Measurements from ENCODE around the gene RABEP2.
"Not testable (repeated sequence)": the region's sequence is repeated elsewhere in the genome, so short reads cannot be mapped to it uniquely, and the experiment has no call there.

Gene RABEP2, protein sequence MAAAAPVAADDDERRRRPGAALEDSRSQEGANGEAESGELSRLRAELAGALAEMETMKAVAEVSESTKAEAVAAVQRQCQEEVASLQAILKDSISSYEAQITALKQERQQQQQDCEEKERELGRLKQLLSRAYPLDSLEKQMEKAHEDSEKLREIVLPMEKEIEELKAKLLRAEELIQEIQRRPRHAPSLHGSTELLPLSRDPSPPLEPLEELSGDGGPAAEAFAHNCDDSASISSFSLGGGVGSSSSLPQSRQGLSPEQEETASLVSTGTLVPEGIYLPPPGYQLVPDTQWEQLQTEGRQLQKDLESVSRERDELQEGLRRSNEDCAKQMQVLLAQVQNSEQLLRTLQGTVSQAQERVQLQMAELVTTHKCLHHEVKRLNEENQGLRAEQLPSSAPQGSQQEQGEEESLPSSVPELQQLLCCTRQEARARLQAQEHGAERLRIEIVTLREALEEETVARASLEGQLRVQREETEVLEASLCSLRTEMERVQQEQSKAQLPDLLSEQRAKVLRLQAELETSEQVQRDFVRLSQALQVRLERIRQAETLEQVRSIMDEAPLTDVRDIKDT

DNA sequence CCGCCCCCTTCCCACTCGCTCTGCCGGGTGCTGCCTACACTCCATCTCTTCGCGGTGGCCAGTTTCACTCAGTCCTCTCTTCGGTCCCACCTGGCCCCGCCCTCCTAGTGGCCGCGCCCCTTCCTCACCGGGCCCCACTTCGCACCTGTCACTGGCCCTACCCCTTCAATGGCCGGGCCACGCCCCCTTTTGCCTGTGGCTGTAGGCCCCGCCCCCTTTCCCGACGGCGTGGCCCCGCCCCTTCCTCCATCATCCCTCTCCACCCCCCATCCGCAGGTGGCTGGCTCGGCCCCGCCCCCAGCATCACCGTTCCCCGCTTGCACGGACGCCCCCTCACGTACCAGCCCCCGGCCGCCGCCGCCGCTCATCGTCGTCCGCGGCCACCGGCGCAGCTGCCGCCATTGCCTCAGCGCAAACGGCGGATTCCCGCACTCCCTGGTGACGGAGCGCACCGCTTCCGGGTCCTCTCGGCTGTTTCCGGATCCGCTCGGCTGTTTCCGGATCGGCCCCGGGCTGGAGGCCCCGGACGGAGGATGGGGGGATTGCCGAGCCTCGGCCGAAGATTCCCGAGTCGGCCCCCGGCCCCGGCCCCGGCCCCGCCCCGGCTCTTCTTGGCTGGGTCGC, at the start of gene RABEP2:
RABEP2 (minus strand) TSS at position 477 of the 624 bp plus-strand sequence; CDS start at position 402, 75 bp downstream.
- peak; percentile 89 for DNase-seq (ENCODE audit: low spot score)

DNA sequence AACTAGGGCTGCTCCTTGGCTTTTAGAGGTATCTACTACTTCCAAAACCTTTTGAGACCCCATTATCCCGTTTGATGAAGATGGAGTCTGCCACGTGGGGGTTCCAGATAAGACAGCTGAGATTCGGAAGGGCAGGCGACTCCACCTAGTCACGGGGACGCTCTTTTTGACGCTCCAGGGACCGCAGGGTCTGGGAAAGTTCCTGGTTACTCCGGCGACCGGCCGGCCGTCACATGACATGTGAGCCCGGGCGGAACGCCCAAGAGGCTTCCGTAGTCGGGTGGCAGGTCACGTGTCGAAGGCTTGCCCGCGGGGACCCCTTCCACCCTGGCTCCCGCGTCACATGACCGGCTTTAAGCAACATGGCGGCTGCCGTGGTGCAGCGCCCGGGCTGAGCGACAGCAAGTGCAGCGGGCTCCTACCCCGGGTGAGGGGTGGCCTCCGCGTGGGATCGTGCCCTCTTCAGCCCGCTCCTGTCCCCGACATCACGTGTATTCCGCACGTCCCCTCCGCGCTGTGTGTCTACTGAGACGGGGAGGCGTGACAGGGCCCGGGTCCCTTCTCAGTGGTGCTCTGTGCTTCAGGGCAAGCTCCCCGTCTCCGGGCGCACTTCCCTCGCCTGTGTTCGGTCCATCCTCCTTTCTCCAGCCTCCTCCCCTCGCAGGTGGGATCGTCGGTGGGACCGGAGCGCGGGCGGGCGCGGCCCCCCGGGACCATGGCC, 49.6 kb upstream of the RABEP2 start, which contains the start of gene SPNS1:
SPNS1 (plus strand) TSS at position 342 of the 721 bp plus-strand sequence; CDS start at position 716, 374 bp downstream.
- DNase-seq (ENCODE audit: low spot score): peak; percentile 95

DNA sequence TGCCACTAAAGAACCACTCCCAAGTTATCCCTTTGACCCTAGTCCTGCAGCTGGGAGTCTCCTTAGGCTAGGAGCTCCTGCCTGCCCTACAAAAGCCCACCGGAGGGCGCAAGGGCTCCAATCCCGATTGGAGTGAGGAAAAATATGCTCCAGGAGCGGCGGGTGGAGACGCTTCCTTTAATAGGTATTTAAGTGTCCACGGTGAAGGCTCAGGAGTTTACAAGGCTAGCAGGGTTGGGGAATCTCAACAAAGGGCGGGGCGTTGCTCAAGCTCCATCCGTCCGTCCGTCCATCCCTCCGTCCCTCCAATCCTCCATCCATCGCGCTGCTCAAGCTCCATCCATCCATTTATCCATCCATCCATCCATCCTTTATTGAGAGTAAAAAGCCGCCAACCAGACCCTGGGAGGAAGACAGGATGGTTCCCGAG, 49.0 kb upstream of the RABEP2 start:
- DNase-seq (ENCODE audit: low spot score): peak; percentile 66

DNA sequence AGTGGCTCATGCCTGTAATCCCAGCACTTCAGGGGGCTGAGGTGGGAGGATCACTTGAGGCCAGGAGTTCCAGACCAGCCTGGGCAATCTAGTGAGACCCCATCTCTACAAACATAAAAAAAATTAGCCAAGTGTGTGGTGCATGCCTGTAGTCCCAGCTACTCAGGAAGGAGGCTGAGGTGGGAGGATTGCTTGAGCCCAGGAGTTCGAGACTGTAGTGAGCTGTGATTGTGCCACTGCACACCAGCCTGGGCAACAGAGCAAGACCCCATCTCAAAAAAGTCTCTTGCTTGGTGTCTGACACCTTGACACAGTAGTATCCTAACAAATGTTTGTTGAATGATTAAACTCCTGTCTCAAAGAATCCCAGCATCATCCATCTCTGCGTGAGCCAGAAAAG, 44.7 kb upstream of the RABEP2 start:
- not testable (repeated sequence) for DNase-seq (ENCODE audit: low spot score)

DNA sequence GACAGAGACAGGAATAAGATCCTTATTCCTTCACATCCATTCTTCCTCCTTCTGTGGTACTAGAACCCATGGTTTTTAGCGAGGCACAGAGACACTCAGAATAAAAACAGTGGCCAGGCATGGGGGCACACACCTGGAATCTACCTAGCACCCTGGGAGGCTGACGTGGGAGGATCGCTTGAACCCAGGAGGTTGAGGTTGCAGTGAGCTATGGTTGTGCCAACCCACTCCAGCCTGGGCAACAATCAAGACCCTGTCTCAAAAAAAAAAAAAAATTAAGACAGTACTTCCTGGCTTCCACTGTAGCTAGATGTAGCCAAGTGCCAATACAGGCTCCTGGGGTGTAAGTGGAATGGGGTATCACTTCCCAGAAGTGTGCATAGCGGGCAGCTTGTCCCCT, 42.1 kb upstream of the RABEP2 start:
- DNase-seq (ENCODE audit: low spot score): no peak

DNA sequence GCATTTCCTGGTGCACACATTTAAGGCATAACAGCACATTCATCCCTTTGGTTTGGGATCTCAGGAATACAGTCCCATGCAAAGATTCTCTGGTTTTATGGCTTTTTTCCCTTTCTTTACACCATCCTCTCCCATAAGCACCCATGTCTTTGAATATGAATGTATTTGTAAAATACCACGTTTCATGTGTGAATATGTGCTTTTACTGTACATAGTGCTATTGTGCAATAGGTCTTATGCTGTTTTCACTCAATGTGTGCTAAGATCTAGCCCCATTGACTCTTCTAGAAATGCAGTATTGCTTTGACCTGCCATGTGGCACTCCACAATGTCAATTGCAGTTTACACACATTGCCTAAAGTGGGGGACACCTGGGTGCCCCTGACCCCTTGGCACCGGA, 39.5 kb upstream of the RABEP2 start:
- no peak for DNase-seq (ENCODE audit: low spot score)

DNA sequence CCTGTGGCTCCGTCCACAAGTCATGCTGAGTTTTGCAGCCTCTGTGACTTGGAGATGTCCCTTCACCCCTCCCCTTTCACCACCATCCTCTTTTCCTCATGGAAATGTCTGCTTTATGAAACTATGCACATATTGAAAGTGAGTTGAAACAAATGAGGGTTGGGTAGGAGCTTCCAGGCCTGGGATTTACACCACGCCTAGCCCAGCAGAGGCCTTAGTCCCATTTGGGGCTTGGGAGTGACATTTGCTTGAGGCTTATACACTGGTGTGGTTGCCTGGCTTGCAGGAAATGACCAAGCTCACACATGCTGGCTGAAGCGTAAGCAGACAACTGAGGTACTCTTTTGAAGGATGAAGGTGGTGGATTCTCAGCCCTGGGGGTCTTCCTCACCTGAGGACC, 39.0 kb upstream of the RABEP2 start:
- no peak for DNase-seq (ENCODE audit: low spot score)

DNA sequence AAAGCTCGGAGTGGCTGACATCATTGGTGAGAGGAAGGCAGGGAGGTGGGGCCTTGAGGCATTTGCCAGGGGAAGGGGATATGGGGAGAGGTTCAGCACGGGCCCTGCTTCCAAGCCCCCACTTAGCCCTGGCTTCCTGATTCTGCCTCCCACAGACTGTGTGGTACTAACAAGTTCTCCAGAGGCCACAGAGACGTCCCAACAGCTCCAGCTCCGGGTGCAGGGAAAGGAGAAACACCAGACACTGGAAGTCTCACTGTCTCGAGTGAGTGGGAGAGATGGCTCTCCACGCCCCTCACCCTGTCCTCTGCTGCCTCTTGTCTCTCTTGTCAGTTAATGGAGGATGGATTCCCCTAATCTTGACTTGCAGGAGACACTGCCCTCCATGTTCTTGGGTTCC, 33.8 kb upstream of the RABEP2 start:
- no peak for DNase-seq (ENCODE audit: low spot score)

DNA sequence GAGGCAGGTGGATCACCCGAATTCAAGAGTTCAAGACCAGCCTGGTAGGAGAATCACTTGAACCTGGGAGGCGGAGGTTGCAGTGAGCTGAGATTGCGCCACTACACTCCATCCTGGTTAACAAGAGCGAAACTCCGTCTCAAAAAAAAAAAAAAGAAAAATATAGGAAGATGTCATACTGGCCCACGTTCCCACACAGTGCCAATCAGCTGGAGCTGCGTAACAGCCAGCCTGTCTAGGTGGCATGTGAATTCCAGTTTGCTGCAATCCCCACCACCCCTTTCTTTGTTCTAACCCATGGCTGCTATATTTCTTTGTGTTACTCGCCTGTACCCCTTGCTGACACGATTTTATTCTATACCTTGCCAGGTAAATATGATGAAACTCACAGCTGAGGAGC, 33.2 kb upstream of the RABEP2 start:
- no peak for DNase-seq (ENCODE audit: low spot score)

DNA sequence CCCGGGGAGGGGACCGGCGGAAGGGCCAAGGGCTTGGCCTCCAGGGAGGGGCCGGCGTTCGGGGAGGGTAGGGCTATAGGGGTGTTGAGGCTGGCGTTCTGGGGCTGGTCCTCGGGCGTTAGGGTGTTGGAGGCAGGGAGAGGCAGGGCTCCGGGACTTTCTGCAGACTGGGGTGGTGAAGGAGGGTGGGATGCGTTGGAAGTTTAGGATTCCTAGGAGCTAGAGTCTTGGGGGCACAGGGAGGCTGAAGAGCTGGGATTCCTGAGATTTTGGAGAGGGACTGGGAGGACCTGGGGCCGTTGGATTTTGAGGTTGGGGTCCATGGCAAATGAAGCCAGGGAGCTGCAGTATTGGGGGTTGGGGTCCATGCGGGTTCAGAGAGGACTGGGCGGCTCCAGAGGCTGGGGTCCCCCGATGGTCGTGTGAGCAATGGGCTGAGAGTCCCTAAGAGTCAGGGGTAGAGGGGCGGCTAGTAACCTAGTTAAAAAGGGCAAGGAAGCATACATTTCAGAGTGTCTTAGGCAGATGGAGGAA, 26.4 kb upstream of the RABEP2 start:
- DNase-seq (ENCODE audit: low spot score): no peak

DNA sequence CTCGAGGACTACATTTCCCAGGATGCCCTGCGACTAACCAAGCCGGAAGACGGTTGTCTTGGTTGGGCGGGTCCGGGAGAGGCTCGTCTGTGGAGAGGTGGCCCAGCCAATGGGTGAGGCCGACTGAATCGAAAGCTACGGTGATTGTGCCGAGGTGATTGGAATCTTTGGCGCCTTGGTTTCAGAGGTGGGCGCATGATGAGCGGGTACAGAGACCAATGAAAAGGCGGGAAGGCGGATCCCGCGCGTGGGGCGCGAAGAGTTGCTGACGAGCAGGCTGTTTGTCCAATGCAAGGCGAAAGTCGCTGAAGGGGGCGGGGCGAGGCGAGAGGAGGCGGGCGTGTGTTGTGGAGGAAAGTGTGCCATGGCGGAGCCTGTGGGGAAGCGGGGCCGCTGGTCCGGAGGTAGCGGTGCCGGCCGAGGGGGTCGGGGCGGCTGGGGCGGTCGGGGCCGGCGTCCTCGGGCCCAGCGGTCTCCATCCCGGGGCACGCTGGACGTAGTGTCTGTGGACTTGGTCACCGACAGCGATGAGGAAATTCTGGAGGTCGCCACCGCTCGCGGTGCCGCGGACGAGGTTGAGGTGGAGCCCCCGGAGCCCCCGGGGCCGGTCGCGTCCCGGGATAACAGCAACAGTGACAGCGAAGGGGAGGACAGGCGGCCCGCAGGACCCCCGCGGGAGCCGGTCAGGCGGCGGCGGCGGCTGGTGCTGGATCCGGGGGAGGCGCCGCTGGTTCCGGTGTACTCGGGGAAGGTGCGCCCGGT, 25.8 kb upstream of the RABEP2 start, which contains the start of gene NFATC2IP:
NFATC2IP (plus strand) TSS at position 290 of the 762 bp plus-strand sequence; CDS start at position 365, 75 bp downstream.
- peak; percentile 100 for DNase-seq (ENCODE audit: low spot score)

DNA sequence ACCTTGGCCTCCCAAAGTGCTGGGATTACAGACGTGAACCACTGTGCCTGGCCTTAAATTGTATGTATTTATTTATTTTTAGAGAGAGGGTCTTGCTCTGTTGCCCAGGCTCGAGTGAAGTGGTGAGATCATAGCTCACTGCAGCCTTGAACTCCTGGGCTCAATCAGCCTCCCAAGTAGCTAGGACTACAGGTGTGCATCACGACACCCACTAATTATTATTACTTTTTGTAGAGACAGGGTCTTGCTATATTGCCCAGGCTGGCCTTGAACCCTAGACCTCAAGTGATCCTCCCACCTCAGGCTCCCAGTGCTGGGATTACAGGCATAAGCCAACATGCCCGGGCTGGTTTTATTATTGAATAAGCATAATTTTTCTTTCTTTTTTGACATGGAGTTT, 21.6 kb upstream of the RABEP2 start:
- no peak for DNase-seq (ENCODE audit: low spot score)

DNA sequence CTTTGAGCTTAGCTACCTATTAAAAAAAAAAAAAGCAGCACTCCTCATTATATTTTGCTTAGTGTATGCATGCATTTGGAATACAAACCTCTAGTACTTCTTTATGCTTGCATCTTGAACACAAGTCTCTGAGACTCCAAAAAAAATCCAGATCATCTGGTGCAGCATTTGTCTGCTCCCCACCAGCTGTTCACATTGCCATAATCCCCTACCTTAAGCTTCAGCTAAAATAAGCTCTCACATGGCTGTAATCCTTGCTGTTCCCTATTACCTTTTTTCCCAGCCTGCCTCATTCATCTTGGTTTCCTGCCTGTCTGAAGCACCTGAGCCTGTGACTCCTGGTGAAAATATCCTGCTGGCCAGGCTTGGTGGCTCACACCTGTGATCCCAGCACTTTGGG, 18.2 kb upstream of the RABEP2 start:
- DNase-seq (ENCODE audit: low spot score): no peak

DNA sequence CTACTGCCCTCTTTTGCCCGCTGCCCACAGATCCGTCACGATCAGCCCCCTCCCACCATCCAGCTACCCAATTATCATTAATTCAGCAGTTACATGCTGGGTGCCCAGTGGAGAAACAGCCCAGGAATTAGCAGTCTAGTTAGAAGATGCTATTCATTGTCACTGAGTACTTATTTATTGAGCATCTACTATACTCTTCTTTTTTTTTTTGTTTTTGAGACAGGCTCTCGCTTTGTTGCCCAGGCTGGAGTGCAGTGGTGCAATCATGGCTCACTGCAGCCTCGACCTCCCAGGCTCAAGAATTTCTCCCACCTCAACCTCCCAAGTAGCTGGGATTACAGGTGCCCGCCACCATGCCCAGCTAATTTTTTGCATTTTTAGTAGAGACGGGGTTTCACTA, 14.8 kb upstream of the RABEP2 start:
- not testable (repeated sequence) for DNase-seq (ENCODE audit: low spot score)

DNA sequence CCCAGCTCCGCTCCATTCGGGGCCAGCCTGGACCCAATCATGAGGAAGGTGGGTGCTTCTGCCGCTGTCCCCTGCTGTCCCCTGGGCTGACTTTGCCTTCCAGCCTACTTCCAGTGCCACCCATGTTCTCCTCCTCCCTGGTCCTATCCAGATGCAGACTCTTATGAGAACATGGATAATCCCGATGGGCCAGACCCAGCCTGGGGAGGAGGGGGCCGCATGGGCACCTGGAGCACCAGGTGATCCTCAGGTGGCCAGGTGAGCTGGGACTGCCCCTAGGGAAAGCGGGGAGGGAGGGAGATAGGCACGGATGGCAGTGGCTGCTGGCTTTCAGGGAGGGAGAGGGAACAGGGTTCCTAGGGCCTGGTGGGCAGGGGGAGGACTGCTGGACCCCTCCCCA, 13.7 kb upstream of the RABEP2 start:
- no peak for DNase-seq (ENCODE audit: low spot score)

DNA sequence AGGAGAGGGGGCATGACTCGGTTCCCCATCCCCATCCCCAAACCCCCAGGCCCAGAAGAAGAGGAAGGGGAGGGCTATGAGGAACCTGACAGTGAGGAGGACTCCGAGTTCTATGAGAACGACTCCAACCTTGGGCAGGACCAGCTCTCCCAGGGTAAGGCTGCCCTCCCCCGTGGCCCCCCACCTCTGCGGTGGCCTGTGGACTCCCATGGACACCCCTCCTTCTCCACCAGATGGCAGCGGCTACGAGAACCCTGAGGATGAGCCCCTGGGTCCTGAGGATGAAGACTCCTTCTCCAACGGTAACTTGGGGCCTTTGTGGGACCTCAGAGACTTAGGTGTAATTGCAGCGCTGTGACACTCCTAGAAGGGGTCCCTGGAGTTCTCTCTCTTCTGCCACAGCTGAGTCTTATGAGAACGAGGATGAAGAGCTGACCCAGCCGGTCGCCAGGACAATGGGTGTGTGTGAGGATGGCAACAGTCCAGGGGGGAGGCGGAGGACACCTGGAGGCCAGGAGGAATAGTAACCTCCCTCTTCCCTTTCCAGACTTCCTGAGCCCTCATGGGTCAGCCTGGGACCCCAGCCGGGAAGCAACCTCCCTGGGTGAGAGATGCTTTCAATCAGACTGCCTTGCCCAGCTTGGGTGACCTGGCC, 12.3 kb upstream of the RABEP2 start:
- no peak for DNase-seq (ENCODE audit: low spot score)

DNA sequence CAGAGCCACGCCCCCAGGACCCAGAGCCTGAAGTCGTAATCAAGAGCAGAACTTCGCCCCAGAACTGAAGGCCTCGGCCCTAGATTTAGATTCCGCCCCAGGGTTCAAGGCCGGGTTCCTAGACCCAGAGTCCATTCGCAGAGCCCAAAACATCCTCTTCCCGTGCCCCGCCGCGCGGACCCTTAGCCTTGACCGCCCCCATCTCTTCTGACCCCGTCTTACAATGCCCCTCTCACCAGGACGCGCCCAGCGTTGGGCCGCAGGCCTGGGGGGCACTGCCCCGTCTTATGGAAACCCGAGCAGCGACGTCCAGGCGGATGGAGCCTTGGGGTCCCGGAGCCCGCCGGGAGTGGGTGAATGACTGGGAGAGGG, 11.7 kb upstream of the RABEP2 start:
- no peak for DNase-seq (ENCODE audit: low spot score)

DNA sequence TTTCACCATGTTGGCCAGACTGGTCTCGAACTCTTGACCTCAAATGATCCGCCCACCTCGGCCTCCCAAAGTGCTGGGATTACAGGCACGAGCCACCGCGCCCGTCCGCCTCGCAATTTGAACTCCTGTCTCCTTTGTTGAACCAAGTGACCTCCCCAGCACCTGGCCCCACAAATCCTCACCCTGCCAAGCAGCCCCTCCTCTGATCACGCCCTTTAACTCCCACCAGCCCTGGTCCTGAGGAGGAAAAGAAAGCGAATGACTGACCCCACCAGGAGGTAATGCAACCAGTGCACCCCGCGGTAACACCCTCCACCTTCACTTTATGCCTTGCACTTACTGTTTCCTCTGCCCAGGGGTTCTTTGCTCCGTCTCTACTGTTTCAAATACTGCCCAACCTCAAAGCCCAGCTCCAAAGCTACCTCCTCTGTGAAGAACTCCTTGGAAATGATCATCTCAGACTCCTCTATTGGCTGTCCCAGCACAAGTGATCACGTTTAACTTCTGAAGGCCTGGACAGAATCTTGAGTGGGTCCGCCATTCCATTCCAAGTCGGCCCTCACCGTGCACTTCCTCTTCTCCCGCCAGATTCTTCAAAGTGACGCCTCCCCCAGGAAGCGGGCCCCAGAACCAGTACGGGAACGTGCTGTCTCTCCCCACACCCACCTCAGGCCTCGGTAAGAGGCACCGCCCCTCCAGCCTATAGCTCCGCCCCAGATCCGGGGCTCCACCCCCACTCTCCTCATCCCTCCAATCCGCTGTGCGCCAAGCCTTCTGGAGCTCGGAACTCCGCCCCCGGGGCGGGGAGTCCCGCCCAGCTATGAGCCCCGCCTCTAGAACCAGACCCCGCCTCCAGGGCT, 11.1 kb upstream of the RABEP2 start:
- DNase-seq (ENCODE audit: low spot score): peak; percentile 44

DNA sequence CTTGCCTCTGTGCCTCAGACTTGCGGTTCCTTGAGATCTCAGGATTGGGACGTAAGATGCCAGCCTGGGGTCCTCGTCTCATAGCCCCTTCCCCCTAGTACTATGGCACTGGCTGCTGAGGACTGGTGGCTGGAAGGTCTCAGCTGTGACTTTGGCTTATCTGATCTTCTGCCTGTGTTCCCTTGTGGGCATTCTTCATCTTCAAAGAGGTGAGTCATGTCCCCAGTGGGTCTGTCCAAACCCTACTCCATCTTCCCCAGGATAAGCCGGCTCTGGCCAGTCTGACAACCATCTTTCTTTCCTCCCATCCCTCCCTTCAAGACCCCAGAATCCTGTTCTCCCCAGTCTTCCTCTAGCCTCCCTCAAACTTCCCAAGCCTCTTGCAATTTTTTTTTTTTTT, 10.3 kb upstream of the RABEP2 start:
- DNase-seq (ENCODE audit: low spot score): no peak

DNA sequence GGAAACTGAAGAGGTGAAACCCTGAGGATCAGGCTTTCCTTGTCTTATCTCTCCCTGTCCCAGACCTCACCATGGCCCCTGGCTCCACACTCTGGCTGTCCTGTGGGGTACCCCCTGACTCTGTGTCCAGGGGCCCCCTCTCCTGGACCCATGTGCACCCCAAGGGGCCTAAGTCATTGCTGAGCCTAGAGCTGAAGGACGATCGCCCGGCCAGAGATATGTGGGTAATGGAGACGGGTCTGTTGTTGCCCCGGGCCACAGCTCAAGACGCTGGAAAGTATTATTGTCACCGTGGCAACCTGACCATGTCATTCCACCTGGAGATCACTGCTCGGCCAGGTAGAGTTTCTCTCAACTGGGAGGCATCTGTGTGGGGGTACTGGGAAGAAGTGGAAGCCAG, 8.1 kb upstream of the RABEP2 start:
- no peak for DNase-seq (ENCODE audit: low spot score)

Data from putamen (tissue), 1 donor.